ENCODE measurements around the gene DECR2.

The DECR2 gene

DNA sequence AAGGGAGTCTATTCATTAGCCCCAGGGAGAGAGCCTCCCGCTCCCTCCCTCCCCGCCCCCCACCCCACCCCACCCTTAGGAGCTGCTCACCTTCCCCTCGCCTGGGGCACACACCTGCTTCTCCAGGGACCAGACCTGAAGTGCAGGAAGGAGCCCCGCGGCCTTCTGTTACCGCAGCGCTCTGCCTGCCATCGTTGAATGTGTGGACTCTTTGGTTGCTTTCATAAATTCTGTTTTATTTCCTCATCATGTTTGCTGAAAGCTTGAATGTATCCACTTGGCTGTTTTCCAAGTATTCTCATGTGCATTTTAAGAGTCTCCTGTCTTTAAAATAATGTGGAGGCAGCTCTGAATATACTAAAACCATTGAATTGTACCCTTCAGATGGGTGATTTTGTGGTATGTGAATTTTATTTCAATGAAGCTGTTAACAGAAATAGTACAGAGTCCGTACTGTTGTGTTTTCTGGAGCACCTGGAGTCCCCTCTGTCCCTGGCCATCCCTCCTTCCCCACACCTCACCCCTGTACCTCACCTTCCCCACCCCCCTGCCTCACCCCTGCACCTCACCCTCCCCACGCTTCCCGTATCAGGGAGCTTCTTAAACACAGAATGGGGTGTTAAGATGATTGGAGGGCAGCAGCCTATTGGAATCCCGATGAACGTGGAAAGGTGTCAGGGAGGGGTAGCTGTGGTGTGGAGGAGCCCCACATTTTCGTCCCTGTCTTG lies 49.3 kb downstream of the DECR2 start:
- no peak for DNase-seq

DNA sequence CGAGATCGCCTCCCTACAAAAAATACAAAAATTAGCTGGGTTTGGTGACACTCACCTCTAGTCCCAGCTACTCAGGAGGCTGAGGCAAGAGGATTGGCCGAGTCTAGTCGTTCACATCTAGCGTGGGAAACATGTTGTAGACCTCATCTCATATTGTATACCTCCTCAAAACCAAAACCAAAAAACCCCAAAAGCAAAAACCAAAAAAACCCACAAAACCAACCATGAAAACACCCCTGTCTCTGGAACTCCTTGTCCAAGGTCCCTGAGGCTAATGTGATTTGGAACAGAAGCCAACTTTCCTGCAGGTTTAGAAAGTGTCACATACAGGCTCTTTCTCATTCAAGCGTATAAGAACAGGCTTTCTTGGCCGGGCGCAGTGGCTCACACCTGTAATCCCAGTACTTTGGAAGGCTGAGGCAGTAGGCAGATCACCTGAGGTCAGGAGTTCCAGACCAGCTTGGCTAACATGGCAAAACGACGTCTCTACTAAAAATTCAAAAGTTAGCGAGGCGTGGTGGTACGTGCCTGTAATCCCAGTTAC lies 52.8 kb downstream of the DECR2 start:
- DNase-seq, result no peak

DNA sequence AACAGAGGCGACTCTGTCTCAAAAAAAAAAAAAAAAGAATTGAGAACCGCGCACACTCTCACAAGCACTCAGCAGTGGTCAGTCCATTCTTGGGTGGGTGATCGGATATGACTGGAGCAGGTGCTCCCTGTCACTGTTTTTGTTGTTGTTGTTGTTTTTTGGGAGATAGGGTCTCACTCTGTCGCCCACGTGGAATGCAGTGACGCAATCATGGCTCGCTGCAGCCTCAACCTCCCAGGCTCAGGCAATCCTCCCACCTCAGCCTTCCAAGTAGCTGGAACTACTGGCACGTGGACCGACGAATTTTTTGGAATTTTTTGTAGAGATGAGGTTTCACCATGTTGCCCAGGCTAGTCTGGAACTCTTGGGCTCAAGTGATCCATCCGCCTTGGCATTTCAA lies 53.8 kb downstream of the DECR2 start:
- no peak for DNase-seq

DNA sequence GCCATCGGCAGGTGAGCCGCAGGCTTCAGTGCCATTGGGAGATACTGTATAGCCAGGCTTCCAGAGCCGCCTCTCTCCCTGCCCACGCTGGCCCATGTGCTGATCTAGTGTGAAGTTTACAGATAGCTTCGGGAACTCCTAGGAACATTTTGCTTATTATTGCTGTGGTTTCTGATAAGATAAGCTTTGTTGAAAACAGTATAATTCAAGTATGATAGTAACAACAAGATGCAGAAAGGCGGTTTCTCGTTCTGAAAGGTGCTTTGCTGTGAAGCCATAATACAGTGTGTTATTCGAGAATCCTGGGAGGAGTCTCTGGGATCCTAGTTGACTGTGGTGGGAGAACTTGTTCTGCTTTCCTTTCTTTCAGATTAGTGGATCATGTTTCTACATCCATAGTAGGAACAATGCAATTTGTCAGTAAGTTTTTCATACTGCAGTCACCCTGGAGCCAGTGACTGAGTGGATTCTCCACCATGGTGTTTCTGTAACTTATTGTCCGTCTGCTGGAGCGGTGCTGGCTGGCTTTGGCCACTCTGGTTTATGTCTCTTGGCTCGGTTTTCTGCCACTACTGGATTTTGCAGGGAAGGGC lies 55.3 kb downstream of the DECR2 start:
- DNase-seq, result no peak

DNA sequence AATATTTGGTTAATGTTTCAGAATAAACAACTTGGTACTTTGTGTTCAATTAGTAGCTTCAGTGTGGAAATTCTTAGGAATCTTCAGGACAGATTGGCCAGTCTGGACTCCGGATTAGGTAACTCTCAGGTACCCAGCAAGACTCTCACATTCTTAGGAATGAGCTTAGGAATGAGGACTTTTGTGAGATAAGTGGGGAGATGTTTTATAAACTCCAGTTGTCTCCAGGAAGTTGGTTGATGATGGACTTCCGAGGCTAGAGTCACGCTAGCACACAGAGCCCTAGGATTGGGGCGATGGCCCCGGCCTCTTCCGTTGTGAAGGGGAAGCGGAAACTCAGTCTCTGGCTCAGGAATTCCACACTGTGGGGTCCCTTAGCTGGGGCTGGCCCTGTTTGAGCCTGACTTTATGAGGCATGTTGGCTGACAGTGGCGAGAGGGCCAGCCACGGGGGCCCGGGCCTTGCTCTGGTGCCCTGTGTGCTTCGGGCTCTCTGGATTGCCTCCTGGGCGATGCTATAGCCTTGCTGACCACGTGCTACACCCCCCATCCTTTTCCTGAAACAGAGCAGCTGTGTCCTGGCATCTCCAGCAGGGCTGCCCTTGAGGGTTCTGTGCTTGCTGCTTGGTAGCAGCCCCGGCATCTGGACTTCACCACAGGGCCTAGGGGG lies 56.2 kb downstream of the DECR2 start:
- DNase-seq, result no peak

DNA sequence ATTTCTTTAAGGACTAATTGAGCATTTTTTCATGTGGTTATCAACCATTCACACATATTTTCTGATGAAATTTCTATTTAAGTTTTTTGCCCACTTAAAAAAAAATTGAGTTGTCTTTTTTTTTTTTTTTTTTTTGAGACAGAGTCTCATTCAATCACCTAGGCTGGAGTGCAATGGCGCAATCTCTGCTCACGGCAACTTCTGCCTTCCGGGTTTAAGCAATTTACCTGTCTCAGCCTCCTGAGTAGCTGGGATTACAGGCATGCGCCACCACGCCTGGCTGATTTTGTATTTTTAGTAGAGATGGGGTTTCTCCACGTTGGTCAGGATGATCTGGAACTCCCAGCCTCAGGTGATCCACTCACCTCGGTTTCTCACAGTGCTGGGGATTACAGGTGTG lies 58.1 kb downstream of the DECR2 start:
- no peak for DNase-seq

DNA sequence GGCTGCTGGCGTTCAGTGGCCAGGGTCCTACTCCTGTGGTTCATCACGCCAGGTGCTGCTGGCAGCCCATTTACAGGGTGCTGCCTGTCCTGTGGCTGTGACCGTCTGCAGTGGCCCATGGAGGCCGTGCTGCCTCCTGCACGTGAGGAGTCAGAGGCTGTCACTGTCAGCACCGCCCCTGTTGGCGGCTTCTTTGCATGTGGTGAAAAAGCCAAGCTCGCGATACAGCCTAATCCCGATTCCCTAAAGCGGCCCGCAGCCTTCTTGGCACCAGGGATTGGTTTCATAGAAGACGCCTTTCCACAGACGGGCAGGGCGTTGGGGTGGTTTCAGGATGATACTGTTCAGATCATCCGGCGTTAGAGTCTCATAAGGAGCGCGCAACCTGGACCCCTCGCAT lies 59.1 kb downstream of the DECR2 start:
- DNase-seq, result no peak

Measured in NCI-H446 (cell line).